Neuronal stem cell (in vitro differentiated cells): ENCODE data around the gene GJC1.

Experiments used
- DNase-seq: peaks from one replicate; pipeline ENCODE4 v3.0.0-alpha.2; 2013; ENCODE audit warnings: low spot score
- H2AFZ ChIP-seq: one replicate; pipeline ENCODE4 v1.6.1; 2013; ENCODE audit warnings: mild to moderate bottlenecking, low read length, inconsistent platforms
- H2AK5ac ChIP-seq: 2 replicates; pipeline ENCODE4 v1.6.1; 2013; ENCODE audit warnings: low read depth, mild to moderate bottlenecking, inconsistent platforms, low read length, moderate library complexity, mixed read lengths
- H2BK120ac ChIP-seq: 2 replicates; pipeline ENCODE4 v1.6.1; 2013; ENCODE audit warnings: low read depth, mild to moderate bottlenecking, inconsistent platforms, low read length, moderate library complexity, mixed read lengths
- H2BK12ac ChIP-seq: one replicate; pipeline ENCODE4 v1.6.1; 2013; ENCODE audit warnings: low read length, inconsistent platforms
- H2BK15ac ChIP-seq: 2 replicates; pipeline ENCODE4 v1.6.1; 2013; ENCODE audit warnings: mild to moderate bottlenecking, low read length, inconsistent platforms, mixed read lengths
- H2BK5ac ChIP-seq: one replicate; pipeline ENCODE4 v1.6.1; 2013; ENCODE audit warnings: inconsistent platforms, mild to moderate bottlenecking, low read length, moderate library complexity
- H3K14ac ChIP-seq: one replicate; pipeline ENCODE4 v1.6.1; 2013; ENCODE audit warnings: low read length, inconsistent platforms
- H3K18ac ChIP-seq: 2 replicates; pipeline ENCODE4 v1.6.1; 2013; ENCODE audit warnings: low read length, inconsistent platforms
- H3K23ac ChIP-seq: 2 replicates; pipeline ENCODE4 v1.6.1; 2013; ENCODE audit warnings: low read depth, mild to moderate bottlenecking, mixed read lengths, low read length, inconsistent platforms; ENCODE audit not compliant: poor library complexity
- H3K27ac ChIP-seq: replicated peaks from 3 replicates; pipeline ENCODE4 v1.5.1; 2013; ENCODE audit warnings: low read length, inconsistent platforms
- H3K27me3 ChIP-seq, 3 experiments: 2 replicates each; pipeline ENCODE4 v1.6.1; 2013; ENCODE audit warnings: low read length in 3 of 3, mild to moderate bottlenecking in 2 of 3, inconsistent platforms in 1 of 3, low read depth in 1 of 3, mixed read lengths in 1 of 3, moderate library complexity in 1 of 3; ENCODE audit not compliant: control insufficient read depth in 3 of 3, insufficient read depth in 3 of 3
- H3K36me3 ChIP-seq, 2 donors: replicated peaks in 1 of 2; 2 replicates each; pipeline ENCODE4 v1.6.1; 2013; ENCODE audit warnings: low read length in 2 of 2; ENCODE audit not compliant: control insufficient read depth in 2 of 2, insufficient read depth in 2 of 2
- H3K4ac ChIP-seq: 2 replicates; pipeline ENCODE4 v1.6.1; 2013; ENCODE audit warnings: inconsistent platforms, mild to moderate bottlenecking, low read length, moderate library complexity
- H3K4me1 ChIP-seq, 2 donors: 1 replicate in 1 of 2; 2 replicates in 1 of 2; pipeline ENCODE4 v1.6.1; 2013; ENCODE audit warnings: low read length in 2 of 2, low read depth in 1 of 2; ENCODE audit not compliant: control insufficient read depth in 2 of 2, insufficient read depth in 1 of 2
- H3K4me2 ChIP-seq: one replicate; pipeline ENCODE4 v1.6.1; 2013; ENCODE audit warnings: mild to moderate bottlenecking, low read length, inconsistent platforms; ENCODE audit not compliant: insufficient read depth, poor library complexity, severe bottlenecking
- H3K4me3 ChIP-seq, 2 donors: 2 replicates each; pipeline ENCODE4 v1.5.1; 2013; ENCODE audit warnings: low read length in 2 of 2, mild to moderate bottlenecking in 2 of 2, inconsistent platforms in 1 of 2, moderate library complexity in 1 of 2
- H3K79me1 ChIP-seq: one replicate; pipeline ENCODE4 v1.6.1; 2013; ENCODE audit warnings: low read depth, mild to moderate bottlenecking, inconsistent platforms, low read length, moderate library complexity
- H3K9ac ChIP-seq: one replicate; pipeline ENCODE4 v1.6.1; 2013; ENCODE audit warnings: mild to moderate bottlenecking, low read depth, low read length, inconsistent platforms; ENCODE audit not compliant: poor library complexity
- H3K9me3 ChIP-seq, 2 donors: replicated peaks in 1 of 2; 2 replicates each; pipeline versions ENCODE3 to v1.6.1; 2013; ENCODE audit warnings: low read length in 2 of 2, mild to moderate bottlenecking in 2 of 2, inconsistent platforms in 1 of 2, low read depth in 1 of 2, mixed read lengths in 1 of 2, moderate library complexity in 1 of 2; ENCODE audit not compliant: control insufficient read depth in 2 of 2, insufficient read depth in 1 of 2
- H4K8ac ChIP-seq: one replicate; pipeline ENCODE4 v1.6.1; 2013; ENCODE audit warnings: low read depth, mild to moderate bottlenecking, inconsistent platforms, low read length, moderate library complexity
- H4K91ac ChIP-seq: one replicate; pipeline ENCODE4 v1.6.1; 2013; ENCODE audit warnings: low read length, low read depth, mild to moderate bottlenecking, inconsistent platforms; ENCODE audit not compliant: poor library complexity
- WGBS, 2 donors: extraction: QIAGEN DNeasy Blood & Tissue Kit; methylation state at CpG; one replicate each; pipeline ENCODE4 v1.1.7; 2013; ENCODE audit warnings: missing lambda C conversion rate in 2 of 2, mixed read lengths in 1 of 2; ENCODE audit not compliant: insufficient read length in 2 of 2, insufficient replicate concordance in 1 of 2; ENCODE audit errors: extremely low coverage in 2 of 2; 5-methylcytosine and 5-hydroxymethylcytosine counted together

Gene GJC1

DNA sequence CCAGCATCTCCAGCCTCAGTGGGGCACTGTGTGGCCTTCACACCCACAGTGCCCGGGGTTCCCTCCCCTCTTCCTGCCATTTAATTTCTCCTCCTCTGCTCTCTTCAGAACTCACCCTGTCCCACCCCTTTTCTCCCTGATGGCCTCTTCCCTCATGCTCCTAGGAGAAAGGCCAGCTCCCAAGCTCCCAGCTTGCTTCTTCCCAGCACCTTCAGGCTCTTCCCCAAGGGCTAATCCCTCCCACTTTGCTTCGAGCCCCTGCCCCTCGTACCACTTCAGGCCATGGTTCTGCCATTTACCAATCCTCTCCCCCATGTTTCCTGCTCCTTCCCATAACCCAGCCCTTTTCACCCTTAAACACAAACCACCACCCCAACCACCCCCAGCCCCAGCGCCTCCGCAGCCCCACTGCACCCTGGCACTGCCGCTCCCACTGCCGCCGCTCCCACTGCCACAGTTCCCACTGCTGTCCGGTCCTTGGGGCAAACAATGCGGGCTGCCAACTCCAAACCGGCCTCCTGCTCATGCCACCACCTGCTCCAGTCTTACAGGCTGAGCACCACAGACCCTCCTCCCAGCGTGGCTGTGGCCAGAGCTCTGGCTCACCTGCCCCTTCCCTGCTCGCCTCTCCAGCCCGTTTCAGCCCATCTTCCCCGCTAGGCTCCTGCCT is 42.7 kb downstream of the GJC1 start:
- Histone ChIP-seq H3K36me3 (no peaks in the 10 kb centered on the region), H2BK5ac (peak overlapping the region; percentile 53), H2AFZ (no peak overlapping the region), H3K14ac (peak overlapping the region; percentile 38), H3K18ac (peak overlapping the region; percentile 57), H4K8ac (peak overlapping the region; percentile 43), H4K91ac (no peak overlapping the region), H2BK12ac (peak overlapping the region; percentile 97), H3K4me1 (peaks cover 3 to 5% of the 10 kb centered on the region in 2 donors), H3K4me3 (peak overlapping the region in 1 of 2 donors; percentile 58), H3K4ac (peak overlapping the region; percentile 93), H2AK5ac (no peak overlapping the region), H3K79me1 (peaks cover 3% of the 10 kb centered on the region), H3K9ac (peak overlapping the region; percentile 44), H3K4me2 (no peak overlapping the region), H2BK120ac (no peak overlapping the region), H3K9me3 (no peaks in the 10 kb centered on the region), H2BK15ac (no peak overlapping the region), H3K27ac (no peak overlapping the region), H3K27me3 (peaks cover 0 to 7% (median 0%) of the 10 kb centered on the region in 3 experiments), H3K23ac (peak overlapping the region; percentile 99)
- no CpG with 5 or more reads among the region's 15 CpGs for WGBS, 2 donors
- no peak for DNase-seq

- Histone ChIP-seq H2BK12ac (no peak overlapping the region), H3K4me3 (no peak overlapping the region), H2AFZ (peak overlapping the region; percentile 30)
Observed at GRCh38 chr17:44786551-44787081, 43.5 kb downstream of the GJC1 start.

GRCh38 chr17:44785921-44786320 is 44.2 kb downstream of the GJC1 start:
- peaks cover 0 to 7% (median 0%) of the 10 kb centered on the region in 3 experiments for H3K27me3 ChIP-seq
- H4K91ac ChIP-seq: no peak overlapping the region
- H3K4me3 ChIP-seq: no peak overlapping the region
- H2BK5ac ChIP-seq: no peak overlapping the region
- no peak overlapping the region for H3K18ac ChIP-seq
- no peak overlapping the region for H4K8ac ChIP-seq
- H3K9ac ChIP-seq: no peak overlapping the region
- no peak overlapping the region for H2AK5ac ChIP-seq
- H3K14ac ChIP-seq: no peak overlapping the region
- peaks cover 10 to 13% of the 10 kb centered on the region in 2 donors for H3K4me1 ChIP-seq
- no peak overlapping the region for H2BK12ac ChIP-seq
- no peaks in the 10 kb centered on the region for H3K9me3 ChIP-seq
- no peak overlapping the region for H2AFZ ChIP-seq
- H3K23ac ChIP-seq: no peak overlapping the region
- H3K4me2 ChIP-seq: no peak overlapping the region
- WGBS, 2 donors: no CpG with 5 or more reads among the region's 7 CpGs
- H3K36me3 ChIP-seq: no peaks in the 10 kb centered on the region
- no peak overlapping the region for H2BK120ac ChIP-seq
- H3K4ac ChIP-seq: no peak overlapping the region
- H3K79me1 ChIP-seq: no peaks in the 10 kb centered on the region
- H2BK15ac ChIP-seq: no peak overlapping the region
- no peak for DNase-seq
- H3K27ac ChIP-seq: no peak overlapping the region

More at GRCh38 chr17:44786551-44787081, 43.5 kb downstream of the GJC1 start:
- peaks cover 0 to 7% (median 0%) of the 10 kb centered on the region in 3 experiments for H3K27me3 ChIP-seq
- no peaks in the 10 kb centered on the region for H3K79me1 ChIP-seq
- H2BK15ac ChIP-seq: no peak overlapping the region
- H3K4me1 ChIP-seq: peaks cover 9 to 10% of the 10 kb centered on the region in 2 donors
- H3K27ac ChIP-seq: no peak overlapping the region
- H3K4ac ChIP-seq: no peak overlapping the region
- H4K91ac ChIP-seq: no peak overlapping the region
- no peak overlapping the region for H2BK120ac ChIP-seq
- peak overlapping the region; percentile 38 for H3K18ac ChIP-seq
- H4K8ac ChIP-seq: no peak overlapping the region
- H3K4me2 ChIP-seq: no peak overlapping the region
- WGBS, 2 donors: no CpG with 5 or more reads among the region's 16 CpGs
- peak overlapping the region; percentile 21 for H3K14ac ChIP-seq
- H2BK5ac ChIP-seq: no peak overlapping the region
- no peaks in the 10 kb centered on the region for H3K9me3 ChIP-seq
- no peaks in the 10 kb centered on the region for H3K36me3 ChIP-seq
- peak overlapping the region; percentile 35 for H3K23ac ChIP-seq
- H3K9ac ChIP-seq: no peak overlapping the region
- no peak for DNase-seq
- peak overlapping the region; percentile 70 for H2AK5ac ChIP-seq

DNA sequence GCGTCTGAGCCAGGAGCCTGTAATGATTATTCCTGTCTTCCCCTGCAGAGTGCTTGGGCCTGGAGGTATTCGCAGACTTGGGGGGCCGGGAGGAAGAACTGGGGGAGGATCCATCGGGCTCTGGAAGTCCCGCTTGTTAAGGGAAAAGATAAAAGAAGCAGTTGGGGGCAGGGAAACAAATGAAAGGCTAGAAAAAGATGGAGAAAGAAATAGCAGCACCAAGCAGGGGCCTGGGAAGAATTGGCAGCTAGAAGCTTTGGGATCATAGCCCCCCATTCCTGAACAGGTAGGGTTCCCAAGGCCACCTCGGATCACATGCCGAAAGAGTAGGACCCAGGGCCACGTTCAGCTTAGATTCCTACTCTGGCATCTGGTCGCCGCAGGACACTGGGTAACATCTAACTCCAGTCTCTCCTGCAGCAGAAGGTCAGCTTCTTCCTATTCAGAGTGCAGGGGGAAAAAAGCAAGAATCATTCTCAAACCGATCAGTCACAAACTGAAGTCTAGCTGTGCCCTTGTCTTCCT is 47.7 kb downstream of the GJC1 start:
- no peak overlapping the region for H2BK15ac ChIP-seq
- peaks cover 0 to 16% (median 2%) of the 10 kb centered on the region in 3 experiments for H3K27me3 ChIP-seq
- H3K36me3 ChIP-seq: no peaks in the 10 kb centered on the region
- H4K8ac ChIP-seq: no peak overlapping the region
- peak overlapping the region in 1 of 2 donors; percentile 5 for H3K4me3 ChIP-seq
- no peak overlapping the region for H4K91ac ChIP-seq
- no peak overlapping the region for H2BK5ac ChIP-seq
- no peak overlapping the region for H3K4ac ChIP-seq
- no peak overlapping the region for H3K18ac ChIP-seq
- H3K4me2 ChIP-seq: no peak overlapping the region
- H3K4me1 ChIP-seq: peaks cover 10 to 16% of the 10 kb centered on the region in 2 donors
- no peak for DNase-seq
- H3K14ac ChIP-seq: no peak overlapping the region
- no peak overlapping the region for H3K23ac ChIP-seq
- H2AK5ac ChIP-seq: no peak overlapping the region
- H2BK12ac ChIP-seq: no peak overlapping the region
- no peak overlapping the region for H2BK120ac ChIP-seq
- WGBS, 2 donors: no CpG with 5 or more reads among the region's 11 CpGs
- peaks cover 2% of the 10 kb centered on the region for H3K79me1 ChIP-seq
- H2AFZ ChIP-seq: peak overlapping the region; percentile 87
- no peak overlapping the region for H3K9ac ChIP-seq
- H3K9me3 ChIP-seq: no peaks in the 10 kb centered on the region
- H3K27ac ChIP-seq: peak overlapping the region; percentile 29
